Heart right ventricle (tissue), 16 donors: ENCODE data around the gene NCAPD3. TPM values are rescaled to one million over a fixed set of nuclear protein-coding genes. Genes with fewer than 3 reads are reported as not detected.
"Not testable (repeated sequence)": the region's sequence is repeated elsewhere in the genome, so short reads cannot be mapped to it uniquely, and the experiment has no call there.

Experiments
- ATAC-seq, 8 donors: fragments of 200-7000 bp; cut with Tn5 transposase; one replicate each; pipeline ENCODE4 v1.9.1; 2020; ENCODE audit warnings: mild to moderate bottlenecking in 8 of 8, moderate library complexity in 8 of 8, moderate number of reproducible peaks in 1 of 8
- DNase-seq, 2 donors: peaks; one replicate each; pipeline ENCODE4 v3.0.0-alpha.2; 2020
- H3K27ac ChIP-seq, 10 donors: fragments of 200-600 bp; sonication (generic) in 2 of 10; one replicate each; pipeline versions ENCODE4 v1.5.0 to v1.8.0; 2020 to 2022; ENCODE audit warnings: mild to moderate bottlenecking in 3 of 10
- H3K27me3 ChIP-seq, 7 donors: fragments of 200-600 bp; one replicate each; pipeline ENCODE4 v1.8.0; 2021 to 2022; ENCODE audit warnings: mild to moderate bottlenecking in 2 of 7
- H3K36me3 ChIP-seq, 9 donors: fragments of 200-600 bp; sonication (generic) in 1 of 9; one replicate each; pipeline versions ENCODE4 v1.5.0 to v1.8.0; 2020 to 2022; ENCODE audit warnings: mild to moderate bottlenecking in 2 of 9
- H3K4me1 ChIP-seq, 9 donors: fragments of 200-600 bp; sonication (generic) in 1 of 9; one replicate each; pipeline versions ENCODE4 v1.5.0 to v1.8.0; 2020 to 2022; ENCODE audit warnings: mild to moderate bottlenecking in 4 of 9
- H3K4me3 ChIP-seq, 10 donors: fragments of 200-600 bp; sonication (generic) in 2 of 10; one replicate each; pipeline versions ENCODE4 v1.5.0 to v1.8.0; 2020 to 2022; ENCODE audit warnings: mild to moderate bottlenecking in 7 of 10, moderate library complexity in 2 of 10
- H3K9me3 ChIP-seq, 11 donors: fragments of 200-600 bp in 10 of 11; sonication (generic) in 2 of 11; one replicate each; pipeline versions ENCODE4 v1.5.0 to v1.8.0; 2013 to 2022; ENCODE audit warnings: mild to moderate bottlenecking in 2 of 11, control low read depth in 1 of 11, moderate library complexity in 1 of 11
- CTCF ChIP-seq, 9 donors: fragments of 200-600 bp; sonication (generic) in 2 of 9; IDR thresholded peaks; one replicate each; pipeline versions ENCODE4 v1.5.0 to v1.8.0; 2021 to 2022; ENCODE audit warnings: antibody characterized with exemption in 9 of 9, mild to moderate bottlenecking in 5 of 9, moderate library complexity in 1 of 9
- WGBS, 2 donors: extraction: QIAGEN DNeasy Blood & Tissue Kit; methylation state at CpG; one replicate each; pipeline ENCODE4 v1.1.7; 2013; ENCODE audit warnings: inconsistent platforms in 1 of 2; 5-methylcytosine and 5-hydroxymethylcytosine counted together
- intact Hi-C, 10 donors: fragments of 100-400 bp; cut with DNase I; formaldehyde crosslinking; loops; one replicate each; pipeline versions ENCODE4 v1.11.1 to v1.14.2; 2022
- polyA plus RNA-seq, 2 donors: library from polyadenylated mRNA; stranded (reverse); fragments of 200-250 nt; gene quantifications; one replicate each; pipeline ENCODE4 v1.2.3, GENCODE V29; 2013
- total RNA-seq, 10 donors: library from RNA; stranded (reverse); fragmentation: NEBNext Ultra II Directional in 3 of 10; extraction: Animal tissue kit (Norgen Biotek cat#: 25700) in 3 of 10; gene quantifications; one replicate each; pipeline versions ENCODE4 v1.2.1 to v1.2.4, GENCODE V29; 2021 to 2023
- donor health status: Arrhythmogenic right ventricular cardiomyopathy.
- donor health status: ischemic (EF 13 %, LVEDD 7.1; RV severe dilation, severe dysfunction).
- donor health status: healthy with polysubstance abuse.
- donor health status: DM: no; HTN: yes; CAD: no.
- donor health status: DM: no; HTN: no; CAD: no.
- donor health status: ischemic (EF 25% LVEDD 6.9; RV normal size, moderate dysfunction).
- donor health status: ischemic (EF 25% LVEDD 5.7; RV mildly dilated, moderate dysfunction).
- donor health status: healthy.
- donor health status: DM: yes; HTN: yes; CAD: no.
- donor health status: Ischemic cardiomyopathy.
- donor health status: ischemic (EF 35%, LVEDD 5.7; RV mildly dilated, moderate dysfunction).
- donor health status: nonischemic (EF 11% LVEDD 7.7; RV severe dilation, severe dysfunction).
- donor health status: DM: yes; HTN: yes; CAD: no.
- donor health status: PGD.
- donor health status: ischemic (EF 29% LVEDD 5.4; RV normal size, mild dysfunction).
- donor health status: nonischemic (EF 23%, LVEDD 6.1; RV moderate dilation, normal function).

Gene NCAPD3
- total and polyA plus RNA-seq, 12 donors, result 4.2 to 16.7 (median 11.0) TPM

GRCh38 chr11:134257101-134257500 is 33.3 kb upstream of the NCAPD3 start:
- no peak for ATAC-seq
- Histone ChIP-seq H3K4me1 (peaks cover 4 to 24% (median 17%) of the 10 kb centered on the region in 9 donors), H3K9me3 (no peaks in the 10 kb centered on the region), H3K27ac (no peak overlapping the region), H3K36me3 (peaks cover 0 to 56% (median 34%) of the 10 kb centered on the region in 9 donors), H3K27me3 (no peaks in the 10 kb centered on the region), H3K4me3 (no peak overlapping the region)
- intact Hi-C loops, result loop anchor here in 2 of 10 donors (10.0 kb wide), 2 partner anchors 192 to 212 kb away; partner anchors contain the start of gene JAM3 (in 1 of the 2)
- DNase-seq, result no peak
- 94 to 97% methylated on average over 11 of the region's 11 CpGs for WGBS, 2 donors
- no peak for TF ChIP-seq CTCF (IDR thresholded peaks at IDR 0.05)

GRCh38 chr11:134255184-134255561 is 31.4 kb upstream of the NCAPD3 start:
- H3K4me1 ChIP-seq, result peaks cover 7 to 33% (median 25%) of the 10 kb centered on the region in 9 donors

GRCh38 chr11:134254433-134255183 is 30.8 kb upstream of the NCAPD3 start:
- no peak for DNase-seq
- Histone ChIP-seq H3K27ac (no peak overlapping the region), H3K9me3 (no peaks in the 10 kb centered on the region), H3K4me3 (peak overlapping the region in 9 of 10 donors; percentile 82 to 97 (median 93)), H3K4me1 (peaks cover 7 to 36% (median 25%) of the 10 kb centered on the region in 9 donors), H3K36me3 (peaks cover 0 to 52% (median 17%) of the 10 kb centered on the region in 9 donors), H3K27me3 (no peaks in the 10 kb centered on the region)
- no peak for ATAC-seq
- WGBS, 2 donors, result 58 to 69% methylated on average over 3 of the region's 3 CpGs
- intact Hi-C loops, result loop anchor here in 2 of 10 donors (10.0 kb wide), 2 partner anchors 190 to 210 kb away; partner anchors contain the start of gene JAM3 (in 1 of the 2)
- no peak for TF ChIP-seq CTCF (IDR thresholded peaks at IDR 0.05)

More at GRCh38 chr11:134255184-134255561, 31.4 kb upstream of the NCAPD3 start:
- ATAC-seq, DNase-seq, H3K27ac ChIP-seq, H3K4me3 ChIP-seq, H3K9me3 ChIP-seq, H3K27me3 ChIP-seq: not testable (repeated sequence)
- H3K36me3 ChIP-seq, result peaks cover 0 to 52% (median 21%) of the 10 kb centered on the region in 9 donors
- intact Hi-C loops, result loop anchor here in 2 of 10 donors (10.0 kb wide), 2 partner anchors 190 to 210 kb away; partner anchors contain the start of gene JAM3 (in 1 of the 2)
- WGBS, 2 donors, result 97% methylated on average over 5 of the region's 5 CpGs

GRCh38 chr11:134253188-134253993 is 29.6 kb upstream of the NCAPD3 start, which contains the start of the genes ACAD8 and THYN1:
Gene ACAD8, plus strand, starts transcription at chr11:134253568. Its CDS starts 33 bp downstream, at chr11:134253601.
Gene THYN1, minus strand, starts transcription at chr11:134253352. Its CDS starts 470 bp downstream, at chr11:134252882.
- intact Hi-C loops, result loop anchor here in 5 of 10 donors (1.0 to 10.0 kb wide), 4 partner anchors 29 to 209 kb away; partner anchors contain the start of genes VPS26B (in 5 of the 5) and JAM3 (in 1 of the 5)
- ATAC-seq (peak; percentile 100), DNase-seq (peak; percentile 96 to 98)
- Histone ChIP-seq H3K27me3 (no peaks in the 10 kb centered on the region), H3K27ac (peak within 1 kb of the TSS; percentile 16 to 86 (median 80)), H3K4me3 (peak within 1 kb of the TSS; percentile 82 to 97 (median 93)), H3K4me1 (peaks cover 7 to 36% (median 25%) of the 10 kb centered on the region in 9 donors), H3K36me3 (peaks cover 0 to 52% (median 20%) of the 10 kb centered on the region in 9 donors), H3K9me3 (no peaks in the 10 kb centered on the region)
- TF ChIP-seq CTCF (IDR thresholded peaks at IDR 0.05), result peak in 8 of 9 donors; percentile 12 to 64 (median 48)
- WGBS, 2 donors, result 1% methylated on average over 69 to 70 of the region's 70 CpGs
